ENCODE data around the gene P2RX4. TPM values are rescaled to one million over a fixed set of nuclear protein-coding genes. Genes with fewer than 3 reads are reported as not detected.
"Not testable (repeated sequence)": the region's sequence is repeated elsewhere in the genome, so short reads cannot be mapped to it uniquely, and the experiment has no call there.

Gene P2RX4
- total RNA-seq, 1 donor from 2014 or later = 5.0 TPM

- no peak for ATAC-seq
These were observed 36.0 kb downstream of the P2RX4 start for GRCh38 chr12:121245951-121246350.

- ATAC-seq = no peak
These were observed 37.1 kb downstream of the P2RX4 start for GRCh38 chr12:121246893-121247557.

GRCh38 chr12:121248622-121249021, 38.7 kb downstream of the P2RX4 start:
- peak; percentile 35 for ATAC-seq

- peak; percentile 70 for ATAC-seq
These were observed 40.4 kb downstream of the P2RX4 start for GRCh38 chr12:121250359-121250758.

- ATAC-seq = no peak
These were observed 41.9 kb downstream of the P2RX4 start for GRCh38 chr12:121251838-121252237.

- ATAC-seq = no peak
These were observed 42.9 kb downstream of the P2RX4 start for GRCh38 chr12:121252712-121253345.

- ATAC-seq = no peak
These were observed 43.9 kb downstream of the P2RX4 start for GRCh38 chr12:121253638-121254335.

- no peak for ATAC-seq
These were observed 45.5 kb downstream of the P2RX4 start for GRCh38 chr12:121255433-121255832.

- ATAC-seq = not testable (repeated sequence)
These were observed 47.9 kb downstream of the P2RX4 start for GRCh38 chr12:121257704-121258449.

GRCh38 chr12:121259074-121259473, 49.1 kb downstream of the P2RX4 start:
- no peak for ATAC-seq

- no peak for ATAC-seq
These were observed 50.2 kb downstream of the P2RX4 start for GRCh38 chr12:121260091-121260490.

GRCh38 chr12:121261398-121261797, 51.5 kb downstream of the P2RX4 start:
- ATAC-seq = no peak

GRCh38 chr12:121263206-121263935, 53.4 kb downstream of the P2RX4 start:
- no peak for ATAC-seq

GRCh38 chr12:121264135-121264534, 54.2 kb downstream of the P2RX4 start:
- no peak for ATAC-seq

GRCh38 chr12:121264951-121265515, 55.1 kb downstream of the P2RX4 start:
- ATAC-seq = no peak

GRCh38 chr12:121267822-121268221, 57.9 kb downstream of the P2RX4 start:
- no peak for ATAC-seq

- no peak for ATAC-seq
These were observed 63.5 kb downstream of the P2RX4 start for GRCh38 chr12:121273364-121273896.

GRCh38 chr12:121274036-121274763, 64.3 kb downstream of the P2RX4 start:
- no peak for ATAC-seq

- ATAC-seq = peak; percentile 14
These were observed 67.4 kb downstream of the P2RX4 start for GRCh38 chr12:121277374-121277759.

GRCh38 chr12:121278169-121279070, 68.5 kb downstream of the P2RX4 start:
- no peak for ATAC-seq

Measured in esophagus mucosa (tissue), 1 donor.